Measurements from ENCODE around the gene EEF1G.

EEF1G gene

DNA sequence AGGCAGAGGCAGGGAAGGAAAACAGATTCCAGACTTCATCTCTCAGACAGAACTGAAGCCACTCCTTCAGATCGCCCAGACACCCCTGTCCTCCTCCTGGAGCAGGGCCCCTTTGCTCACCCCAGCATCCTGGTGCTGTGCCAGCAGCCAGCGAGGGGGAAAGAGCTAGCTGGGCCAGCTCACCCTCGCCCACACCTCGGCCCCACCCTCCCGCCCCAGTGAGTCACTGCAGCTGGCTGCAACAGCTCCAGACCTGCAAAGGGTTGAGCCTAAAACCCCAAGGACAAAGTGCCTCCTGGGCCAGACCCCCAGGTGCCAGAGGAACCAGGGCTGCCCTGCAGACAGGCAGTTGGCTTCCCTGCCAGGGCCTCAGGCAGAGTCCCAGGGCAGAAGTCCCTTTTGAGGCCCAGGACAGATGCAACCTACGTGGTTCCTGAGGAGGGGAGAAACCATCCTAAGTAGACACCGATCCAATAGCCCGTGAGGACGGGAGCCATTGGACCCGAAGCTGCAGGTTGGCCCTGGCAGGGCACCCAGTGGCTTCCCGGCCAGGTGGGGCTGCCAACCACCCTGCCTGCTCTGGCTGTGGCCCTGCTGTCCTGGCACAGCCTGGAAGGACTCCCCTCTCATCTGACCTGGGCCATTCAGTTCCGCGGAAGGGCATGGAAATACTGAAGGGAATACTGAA is 34.3 kb downstream of the EEF1G start:
- no peak for DNase-seq (ENCODE audit: low read depth)
- TF ChIP-seq, protein P1, sequence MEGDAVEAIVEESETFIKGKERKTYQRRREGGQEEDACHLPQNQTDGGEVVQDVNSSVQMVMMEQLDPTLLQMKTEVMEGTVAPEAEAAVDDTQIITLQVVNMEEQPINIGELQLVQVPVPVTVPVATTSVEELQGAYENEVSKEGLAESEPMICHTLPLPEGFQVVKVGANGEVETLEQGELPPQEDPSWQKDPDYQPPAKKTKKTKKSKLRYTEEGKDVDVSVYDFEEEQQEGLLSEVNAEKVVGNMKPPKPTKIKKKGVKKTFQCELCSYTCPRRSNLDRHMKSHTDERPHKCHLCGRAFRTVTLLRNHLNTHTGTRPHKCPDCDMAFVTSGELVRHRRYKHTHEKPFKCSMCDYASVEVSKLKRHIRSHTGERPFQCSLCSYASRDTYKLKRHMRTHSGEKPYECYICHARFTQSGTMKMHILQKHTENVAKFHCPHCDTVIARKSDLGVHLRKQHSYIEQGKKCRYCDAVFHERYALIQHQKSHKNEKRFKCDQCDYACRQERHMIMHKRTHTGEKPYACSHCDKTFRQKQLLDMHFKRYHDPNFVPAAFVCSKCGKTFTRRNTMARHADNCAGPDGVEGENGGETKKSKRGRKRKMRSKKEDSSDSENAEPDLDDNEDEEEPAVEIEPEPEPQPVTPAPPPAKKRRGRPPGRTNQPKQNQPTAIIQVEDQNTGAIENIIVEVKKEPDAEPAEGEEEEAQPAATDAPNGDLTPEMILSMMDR (IDR thresholded peaks at IDR 0.05; ENCODE audit: control insufficient read depth, extremely low read depth, insufficient read depth) = no peak
- H3K4me3 ChIP-seq (ENCODE audit: low read depth, low read length) = no peak overlapping the region

DNA sequence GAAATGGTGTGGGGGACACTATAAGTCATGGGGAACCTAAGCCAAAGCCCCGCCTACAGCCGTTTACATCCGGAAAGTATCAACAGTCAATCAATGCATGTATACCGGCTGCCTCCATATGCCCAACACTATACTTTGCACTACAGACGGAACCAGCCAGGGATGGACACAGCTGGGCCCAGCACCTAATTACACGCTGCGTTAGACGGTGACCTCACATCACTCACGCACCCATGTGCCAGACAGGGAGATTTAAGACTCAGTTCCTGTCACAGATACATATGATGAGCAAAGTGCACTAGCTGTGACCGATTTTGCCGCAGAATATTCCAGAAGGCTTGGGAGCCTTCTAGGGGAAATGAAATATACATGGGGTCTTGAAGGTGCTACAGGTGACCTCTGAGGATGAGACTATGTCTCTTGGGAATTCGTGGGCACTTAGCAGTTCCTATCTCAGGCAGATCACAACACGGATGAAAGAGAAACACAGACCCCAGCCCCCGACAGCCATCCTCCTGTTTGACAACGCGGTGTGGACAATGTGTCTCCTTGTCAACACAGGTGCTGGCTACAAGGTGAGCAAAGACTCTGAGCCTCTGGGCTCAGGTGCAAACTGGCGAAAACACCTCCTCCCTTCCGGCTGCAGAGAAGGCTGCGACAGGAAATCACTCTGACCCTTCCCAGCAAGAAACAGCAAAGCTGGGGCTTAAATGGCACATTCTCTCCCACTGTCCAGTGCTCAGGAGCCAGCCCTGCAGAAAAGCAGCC is 35.0 kb downstream of the EEF1G start:
- no peak for DNase-seq (ENCODE audit: low read depth)
- H3K4me3 ChIP-seq (ENCODE audit: low read depth, low read length) = no peak overlapping the region

DNA sequence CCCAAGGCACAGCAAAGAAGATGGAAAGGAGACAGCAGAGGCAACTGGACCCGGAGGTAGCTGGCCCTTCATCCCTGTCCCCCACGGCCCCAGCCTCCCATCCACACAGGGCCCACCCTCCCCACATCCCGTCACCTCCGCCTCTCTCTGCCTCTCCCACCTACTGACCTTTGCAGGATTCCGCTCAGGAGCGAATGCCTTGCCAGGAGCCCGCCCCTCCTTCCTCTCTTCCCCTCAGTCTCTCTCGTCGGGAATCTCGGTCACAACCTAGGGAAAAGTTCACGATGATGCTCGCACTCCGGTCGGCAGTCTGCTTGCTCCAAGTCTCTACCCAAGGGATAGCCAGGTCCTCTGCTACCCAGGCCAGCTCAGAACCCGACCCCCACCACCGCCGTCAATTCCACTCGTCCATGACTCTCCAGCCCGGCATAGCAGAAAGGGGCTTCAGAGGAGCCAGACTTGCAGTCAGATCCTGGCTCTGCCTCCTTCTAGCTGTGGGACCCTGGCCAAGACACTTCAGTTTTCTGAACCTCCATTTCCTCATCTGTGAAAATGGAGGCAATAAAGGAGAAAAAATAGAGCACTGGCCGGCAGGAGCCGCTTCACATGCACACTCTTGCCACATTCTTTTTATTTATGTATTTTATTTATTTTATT is 37.3 kb downstream of the EEF1G start:
- DNase-seq (ENCODE audit: low read depth) = no peak
- TF ChIP-seq, protein P1 (IDR thresholded peaks at IDR 0.05; ENCODE audit: control insufficient read depth, extremely low read depth, insufficient read depth) = no peak
- H3K4me3 ChIP-seq (ENCODE audit: low read depth, low read length) = no peak overlapping the region

More for the DNA sequence above, 35.0 kb downstream of the EEF1G start:
- TF ChIP-seq, protein P1 (IDR thresholded peaks at IDR 0.05; ENCODE audit: control insufficient read depth, extremely low read depth, insufficient read depth) = no peak

DNA sequence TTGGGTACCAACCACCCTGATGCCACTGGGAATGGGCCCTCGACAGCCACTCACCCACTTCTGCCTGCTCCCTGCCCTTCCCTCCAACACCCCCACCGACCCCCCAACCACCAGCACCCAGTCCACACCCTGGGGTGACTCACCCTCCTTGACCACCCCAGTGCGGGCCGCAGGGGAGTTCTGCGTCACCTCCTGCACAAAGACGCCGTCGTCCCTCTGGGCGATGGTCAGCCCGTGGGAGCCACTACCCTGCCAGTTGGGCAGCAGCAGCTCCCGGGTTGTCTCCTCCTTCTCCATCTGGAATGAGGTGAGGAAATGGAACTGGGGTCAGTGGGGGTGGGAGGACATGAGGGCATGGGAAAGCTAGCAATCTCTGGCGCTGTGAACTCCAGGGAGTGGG is 37.9 kb downstream of the EEF1G start:
- H3K4me3 ChIP-seq (ENCODE audit: low read depth, low read length) = no peak overlapping the region
- TF ChIP-seq, protein P1 (IDR thresholded peaks at IDR 0.05; ENCODE audit: control insufficient read depth, extremely low read depth, insufficient read depth) = no peak
- DNase-seq (ENCODE audit: low read depth) = no peak

DNA sequence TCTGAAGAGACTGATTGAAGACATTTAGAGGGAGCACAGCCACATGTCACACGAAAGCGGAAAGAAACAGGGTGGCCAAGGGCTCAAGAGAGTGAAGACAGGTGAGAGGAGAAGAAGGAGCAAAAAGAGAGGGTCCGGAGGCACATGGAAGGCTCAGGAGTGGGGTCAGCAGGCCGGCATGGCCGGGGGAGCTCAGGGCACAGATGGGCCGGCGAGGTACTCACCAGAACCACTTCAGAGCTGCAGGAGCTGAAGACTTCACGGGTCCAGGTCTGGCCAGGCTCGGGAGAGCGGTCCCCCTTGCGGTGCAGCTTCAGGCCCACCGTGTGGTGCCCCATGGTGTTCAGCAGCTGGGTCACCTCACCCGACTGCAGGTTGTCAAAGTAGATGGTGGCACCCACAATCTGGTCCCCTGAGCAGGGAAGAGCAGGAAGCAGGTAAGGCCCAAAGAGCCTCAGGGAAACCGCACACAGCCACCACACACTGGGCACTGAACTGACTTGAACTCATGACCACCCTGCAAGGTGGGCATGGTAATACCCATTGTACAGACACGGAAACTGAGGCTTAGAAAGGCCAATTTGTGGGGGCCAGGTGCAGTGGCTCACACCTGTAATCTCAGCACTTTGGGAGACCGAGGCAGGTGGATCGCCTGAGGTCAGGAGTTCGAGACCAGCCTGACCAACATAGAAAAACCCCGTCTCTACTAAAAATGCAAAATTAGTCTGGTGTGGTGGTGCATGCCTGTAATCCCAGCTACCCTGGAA is 38.7 kb downstream of the EEF1G start:
- DNase-seq (ENCODE audit: low read depth) = no peak
- H3K4me3 ChIP-seq (ENCODE audit: low read depth, low read length) = no peak overlapping the region
- TF ChIP-seq, protein P1 (IDR thresholded peaks at IDR 0.05; ENCODE audit: control insufficient read depth, extremely low read depth, insufficient read depth) = no peak

DNA sequence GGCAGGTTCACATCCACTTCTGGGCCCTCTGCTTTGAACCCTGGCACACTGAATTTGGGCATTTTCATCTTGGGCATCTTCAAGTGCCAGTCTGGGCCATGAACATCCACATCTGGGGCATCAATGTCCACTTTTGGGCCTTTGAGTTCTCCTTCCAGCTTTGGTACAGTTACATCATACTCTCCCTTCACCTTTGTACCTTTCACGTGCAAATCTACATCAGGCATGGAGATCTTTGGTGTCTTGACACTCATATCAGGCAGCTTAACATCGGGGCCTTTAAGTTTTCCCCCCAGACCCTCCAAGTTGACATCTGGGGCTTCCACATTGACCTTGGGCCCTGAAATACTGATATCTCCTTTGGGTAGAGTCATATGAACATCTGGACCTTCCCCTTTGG is 41.6 kb downstream of the EEF1G start:
- no peak overlapping the region for H3K4me3 ChIP-seq (ENCODE audit: low read depth, low read length)
- no peak for DNase-seq (ENCODE audit: low read depth)
- TF ChIP-seq, protein P1 (IDR thresholded peaks at IDR 0.05; ENCODE audit: control insufficient read depth, extremely low read depth, insufficient read depth) = no peak

Measured in LNCaP clone FGC (cell line).